Sigmoid colon (tissue), 4 donors: ENCODE measurements around the gene TARS2.

Experiments
- POLR2A ChIP-seq, 2 donors: fragments of 450-650 bp; IDR thresholded peaks; one replicate each; pipeline ENCODE4 v1.6.1; 2016; ENCODE audit warnings: antibody characterized with exemption in 2 of 2, mild to moderate bottlenecking in 2 of 2, moderate library complexity in 2 of 2
- POLR2AphosphoS5 ChIP-seq, 4 donors: sonication (generic); formaldehyde crosslinking; IDR thresholded peaks; one replicate each; pipeline ENCODE4 v1.6.1; 2017; ENCODE audit warnings: antibody characterized with exemption in 4 of 4
- TF ChIP-seq, protein P1 (sequence below), 4 experiments: fragments of 450-650 bp in 3 of 4; fragments of 200-600 bp in 1 of 4; IDR thresholded peaks; one replicate each; pipeline ENCODE4 v1.5.1; 2016 to 2019; ENCODE audit warnings: antibody characterized with exemption in 4 of 4, mild to moderate bottlenecking in 3 of 4, moderate library complexity in 2 of 4

DNA sequence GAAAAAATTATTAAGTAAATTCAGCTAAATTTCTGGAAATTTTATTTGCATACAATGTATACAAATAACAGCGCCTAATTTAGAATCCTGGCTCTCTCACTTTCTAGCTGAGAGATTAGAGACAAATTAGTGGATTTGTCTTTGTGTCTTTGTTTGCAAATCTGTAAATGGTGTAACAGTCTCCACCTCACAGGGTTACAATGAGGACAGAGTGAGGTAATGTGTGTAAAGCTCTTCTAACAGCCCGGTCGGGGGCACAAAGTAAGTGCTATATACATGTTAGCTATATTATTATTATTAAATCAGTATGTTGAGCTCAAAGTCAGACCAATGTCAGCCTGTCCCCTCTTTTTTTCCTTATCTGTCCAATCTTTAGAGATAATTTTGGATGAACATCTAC lies 57.0 kb downstream of the TARS2 start:
- TF ChIP-seq POLR2A (IDR thresholded peaks at IDR 0.05): no peak
- TF ChIP-seq, protein P1, sequence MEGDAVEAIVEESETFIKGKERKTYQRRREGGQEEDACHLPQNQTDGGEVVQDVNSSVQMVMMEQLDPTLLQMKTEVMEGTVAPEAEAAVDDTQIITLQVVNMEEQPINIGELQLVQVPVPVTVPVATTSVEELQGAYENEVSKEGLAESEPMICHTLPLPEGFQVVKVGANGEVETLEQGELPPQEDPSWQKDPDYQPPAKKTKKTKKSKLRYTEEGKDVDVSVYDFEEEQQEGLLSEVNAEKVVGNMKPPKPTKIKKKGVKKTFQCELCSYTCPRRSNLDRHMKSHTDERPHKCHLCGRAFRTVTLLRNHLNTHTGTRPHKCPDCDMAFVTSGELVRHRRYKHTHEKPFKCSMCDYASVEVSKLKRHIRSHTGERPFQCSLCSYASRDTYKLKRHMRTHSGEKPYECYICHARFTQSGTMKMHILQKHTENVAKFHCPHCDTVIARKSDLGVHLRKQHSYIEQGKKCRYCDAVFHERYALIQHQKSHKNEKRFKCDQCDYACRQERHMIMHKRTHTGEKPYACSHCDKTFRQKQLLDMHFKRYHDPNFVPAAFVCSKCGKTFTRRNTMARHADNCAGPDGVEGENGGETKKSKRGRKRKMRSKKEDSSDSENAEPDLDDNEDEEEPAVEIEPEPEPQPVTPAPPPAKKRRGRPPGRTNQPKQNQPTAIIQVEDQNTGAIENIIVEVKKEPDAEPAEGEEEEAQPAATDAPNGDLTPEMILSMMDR (IDR thresholded peaks at IDR 0.05): no peak
- TF ChIP-seq POLR2AphosphoS5 (IDR thresholded peaks at IDR 0.05): no peak
